Spleen (tissue), 7 donors: ENCODE measurements around the gene LCN12.

Experiments used
- CTCF ChIP-seq, 11 experiments: fragments of 200-600 bp in 7 of 11; fragments of 450-650 bp in 4 of 11; sonication (generic) in 4 of 11; IDR thresholded peaks in 8 of 11; conservative IDR thresholded peaks in 3 of 11; 1 replicate in 7 of 11; 2 replicates in 4 of 11; pipeline versions ENCODE4 v1.4.0 to v1.8.0; 2016 to 2021; ENCODE audit warnings: antibody characterized with exemption in 11 of 11, inconsistent platforms in 4 of 11, mild to moderate bottlenecking in 1 of 11
- POLR2AphosphoS5 ChIP-seq, 3 donors: sonication (generic); formaldehyde crosslinking; IDR thresholded peaks; one replicate each; pipeline ENCODE4 v1.5.1; 2017; ENCODE audit warnings: antibody characterized with exemption in 3 of 3
- donor health status: DM: no; HTN: no; CAD: no; lungs with moderate emphysema.
- donor health status: DM: no; HTN: no; CAD: no.
- donor health status: DM: no; HTN: no; CAD: no.

DNA sequence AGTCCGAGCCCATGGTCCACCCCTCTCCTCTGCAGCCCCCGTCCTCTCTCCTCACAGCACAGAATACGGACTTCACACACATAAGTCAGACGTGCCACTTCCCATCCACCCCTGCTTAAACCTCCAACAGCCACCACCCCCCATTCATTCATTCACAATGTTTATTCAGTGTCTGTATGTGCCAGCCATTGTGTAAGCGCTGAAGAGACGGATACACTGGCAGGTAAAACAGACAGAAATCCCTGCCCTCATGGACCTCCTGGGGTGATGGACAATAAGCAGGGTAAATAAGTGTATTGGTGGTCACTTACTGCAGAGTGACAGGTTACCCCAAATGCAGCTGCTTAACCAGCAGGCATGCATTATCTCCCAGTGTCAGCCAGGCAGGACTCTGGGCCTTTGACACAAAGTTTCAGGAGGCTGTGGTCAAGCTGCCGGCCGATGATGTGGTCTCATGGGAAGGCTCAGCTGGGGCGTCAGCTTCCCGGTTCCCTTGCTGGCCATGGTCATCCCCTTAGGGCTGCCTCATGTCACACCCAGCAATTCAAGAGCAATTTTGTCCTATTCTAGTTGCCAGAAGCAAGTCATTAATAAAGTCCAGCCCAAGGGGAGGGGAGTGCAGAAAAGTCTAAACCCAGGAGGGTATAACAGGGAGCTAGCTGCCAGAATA is 38.3 kb downstream of the LCN12 start:
- TF ChIP-seq CTCF (IDR thresholded peaks at IDR 0.05 in 8 of 11, conservative IDR thresholded peaks at IDR 0.05 in 3 of 11) = no peak
- no peak for TF ChIP-seq POLR2AphosphoS5 (IDR thresholded peaks at IDR 0.05)
